Stimulated activated CD8-positive, alpha-beta memory T cell treated with anti-CD3 and anti-CD28 coated beads, Interleukin-7, amount 100 ng/mL, for 48 hours (primary cell): ENCODE data around the gene PPL.

ENCODE experiments used
- DNase-seq, 2 donors: peaks; one replicate each; pipeline ENCODE4 v3.0.0-alpha.2; 2020; ENCODE audit warnings: low read depth in 1 of 2; ENCODE audit errors: extremely low read depth in 1 of 2

PPL gene

GRCh38 chr16:4839942-4840341 lies 97.0 kb downstream of the PPL start:
- no peak for DNase-seq

GRCh38 chr16:4837733-4838501 lies 99.0 kb downstream of the PPL start:
- no peak for DNase-seq

GRCh38 chr16:4836727-4837126 lies 100.2 kb downstream of the PPL start:
- no peak for DNase-seq

GRCh38 chr16:4833584-4833983 lies 103.4 kb downstream of the PPL start:
- DNase-seq = no peak

GRCh38 chr16:4832698-4833343 lies 104.1 kb downstream of the PPL start:
- no peak for DNase-seq
